Peyer's patch (tissue), 4 donors: ENCODE data around the gene GAS1. TPM values are rescaled to one million over a fixed set of nuclear protein-coding genes. Genes with fewer than 3 reads are reported as not detected.
A peak's percentile ranks its signal among the peaks of the same experiment; 100 is the strongest.

Experiments
- DNase-seq, 3 donors: peaks; one replicate each; pipeline ENCODE4 v3.0.0-alpha.2; 2017 to 2019
- H3K27ac ChIP-seq, 4 donors: fragments of 200-600 bp; sonication (generic); one replicate each; pipeline ENCODE4 v1.5.1; 2016 to 2019
- H3K27me3 ChIP-seq, 2 donors: fragments of 200-600 bp; sonication (generic); one replicate each; pipeline ENCODE4 v1.5.1; 2019
- H3K36me3 ChIP-seq, 3 donors: fragments of 200-600 bp; sonication (generic); one replicate each; pipeline ENCODE4 v1.5.1; 2016 to 2019
- H3K4me1 ChIP-seq, 4 donors: fragments of 200-600 bp; sonication (generic); one replicate each; pipeline ENCODE4 v1.5.1; 2016 to 2019
- H3K4me3 ChIP-seq, 4 donors: fragments of 200-600 bp; sonication (generic); 1 replicate in 3 of 4; 2 replicates in 1 of 4; pipeline ENCODE4 v1.5.1; 2016 to 2019; ENCODE audit warnings: mild to moderate bottlenecking in 1 of 4
- H3K9me3 ChIP-seq, 4 donors: fragments of 200-600 bp; sonication (generic); one replicate each; pipeline ENCODE4 v1.5.1; 2016 to 2019; ENCODE audit warnings: mild to moderate bottlenecking in 1 of 4
- POLR2A ChIP-seq, 2 donors: fragments of 450-650 bp; IDR thresholded peaks; one replicate each; pipeline ENCODE4 v1.5.1; 2017; ENCODE audit warnings: antibody characterized with exemption in 2 of 2, mild to moderate bottlenecking in 2 of 2, moderate library complexity in 2 of 2
- total RNA-seq, 4 donors: library from RNA; depleted of rRNA; stranded (reverse); fragments of >200 nt; gene quantifications; one replicate each; pipeline ENCODE4 v1.1.0, GENCODE V29; 2016
- TF ChIP-seq, protein P1 (sequence below), 6 experiments: fragments of 450-650 bp in 4 of 6; fragments of 200-600 bp in 2 of 6; sonication (generic) in 1 of 6; IDR thresholded peaks; one replicate each; pipeline ENCODE4 v1.5.1; 2017 to 2019; ENCODE audit warnings: antibody characterized with exemption in 6 of 6, mild to moderate bottlenecking in 3 of 6, moderate library complexity in 1 of 6

Gene GAS1, protein sequence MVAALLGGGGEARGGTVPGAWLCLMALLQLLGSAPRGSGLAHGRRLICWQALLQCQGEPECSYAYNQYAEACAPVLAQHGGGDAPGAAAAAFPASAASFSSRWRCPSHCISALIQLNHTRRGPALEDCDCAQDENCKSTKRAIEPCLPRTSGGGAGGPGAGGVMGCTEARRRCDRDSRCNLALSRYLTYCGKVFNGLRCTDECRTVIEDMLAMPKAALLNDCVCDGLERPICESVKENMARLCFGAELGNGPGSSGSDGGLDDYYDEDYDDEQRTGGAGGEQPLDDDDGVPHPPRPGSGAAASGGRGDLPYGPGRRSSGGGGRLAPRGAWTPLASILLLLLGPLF
- 10 to 100 TPM in 2 of 4 donors, 1 to 10 TPM in 2; 2.3 to 22.1 (median 9.8) TPM for total RNA-seq

DNA sequence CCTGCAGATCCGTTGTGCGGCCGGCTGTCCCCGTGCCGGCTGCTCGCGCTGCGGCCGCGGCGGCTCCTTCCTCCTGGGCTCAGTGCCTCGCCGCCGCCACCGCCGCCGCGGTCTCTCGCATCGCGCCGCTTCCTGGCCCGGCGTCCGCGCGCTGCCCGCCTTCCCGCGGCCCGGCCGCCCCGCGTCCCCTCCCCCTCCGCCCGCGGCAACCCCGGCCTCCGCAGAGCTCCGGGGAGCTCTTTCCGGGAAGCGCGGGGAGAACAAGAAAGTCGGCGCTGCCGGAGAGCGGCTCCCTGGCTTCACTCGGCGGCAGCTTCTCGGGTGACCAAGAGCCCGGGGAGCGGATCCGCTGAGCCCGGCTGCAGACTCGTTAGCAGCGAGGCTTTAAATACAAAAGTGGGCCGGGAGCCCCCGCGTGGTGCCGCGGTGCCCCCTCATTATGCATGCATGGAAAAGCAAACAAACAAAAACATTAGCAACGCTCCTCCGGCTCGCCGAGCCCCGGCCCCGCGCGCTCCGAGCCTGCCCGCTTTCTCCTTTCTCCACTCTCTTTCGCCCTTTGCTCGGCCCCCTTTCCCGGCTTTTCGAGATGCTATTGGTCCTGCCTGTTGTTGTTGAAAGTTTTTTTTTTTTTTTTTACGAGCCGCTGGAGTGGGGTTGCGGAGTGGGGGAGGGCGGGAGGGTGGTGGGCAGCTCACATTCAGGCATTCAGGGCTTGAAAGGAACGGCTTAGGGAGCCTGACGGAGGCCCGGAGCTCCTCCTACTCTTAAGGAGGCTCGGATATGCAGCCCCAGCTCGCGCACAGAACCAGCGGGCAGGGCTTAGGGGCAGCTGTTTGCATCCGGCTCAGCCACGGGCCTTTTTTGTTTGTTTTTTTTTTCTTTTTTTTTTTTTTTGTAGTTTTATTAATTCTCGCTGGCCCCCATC, at the start of gene GAS1:
TSS of gene GAS1 (minus strand) at position 361 of the 928 bp plus-strand sequence. CDS start 727 bp downstream, outside the sequence.
- TF ChIP-seq, protein P1, sequence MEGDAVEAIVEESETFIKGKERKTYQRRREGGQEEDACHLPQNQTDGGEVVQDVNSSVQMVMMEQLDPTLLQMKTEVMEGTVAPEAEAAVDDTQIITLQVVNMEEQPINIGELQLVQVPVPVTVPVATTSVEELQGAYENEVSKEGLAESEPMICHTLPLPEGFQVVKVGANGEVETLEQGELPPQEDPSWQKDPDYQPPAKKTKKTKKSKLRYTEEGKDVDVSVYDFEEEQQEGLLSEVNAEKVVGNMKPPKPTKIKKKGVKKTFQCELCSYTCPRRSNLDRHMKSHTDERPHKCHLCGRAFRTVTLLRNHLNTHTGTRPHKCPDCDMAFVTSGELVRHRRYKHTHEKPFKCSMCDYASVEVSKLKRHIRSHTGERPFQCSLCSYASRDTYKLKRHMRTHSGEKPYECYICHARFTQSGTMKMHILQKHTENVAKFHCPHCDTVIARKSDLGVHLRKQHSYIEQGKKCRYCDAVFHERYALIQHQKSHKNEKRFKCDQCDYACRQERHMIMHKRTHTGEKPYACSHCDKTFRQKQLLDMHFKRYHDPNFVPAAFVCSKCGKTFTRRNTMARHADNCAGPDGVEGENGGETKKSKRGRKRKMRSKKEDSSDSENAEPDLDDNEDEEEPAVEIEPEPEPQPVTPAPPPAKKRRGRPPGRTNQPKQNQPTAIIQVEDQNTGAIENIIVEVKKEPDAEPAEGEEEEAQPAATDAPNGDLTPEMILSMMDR (IDR thresholded peaks at IDR 0.05), result no peak
- no peak for TF ChIP-seq POLR2A (IDR thresholded peaks at IDR 0.05)
- H3K4me1 ChIP-seq, result peaks cover 0 to 10% (median 4%) of the 10 kb centered on the region in 4 donors
- peak; percentile 59 to 88 (median 75) for DNase-seq

DNA sequence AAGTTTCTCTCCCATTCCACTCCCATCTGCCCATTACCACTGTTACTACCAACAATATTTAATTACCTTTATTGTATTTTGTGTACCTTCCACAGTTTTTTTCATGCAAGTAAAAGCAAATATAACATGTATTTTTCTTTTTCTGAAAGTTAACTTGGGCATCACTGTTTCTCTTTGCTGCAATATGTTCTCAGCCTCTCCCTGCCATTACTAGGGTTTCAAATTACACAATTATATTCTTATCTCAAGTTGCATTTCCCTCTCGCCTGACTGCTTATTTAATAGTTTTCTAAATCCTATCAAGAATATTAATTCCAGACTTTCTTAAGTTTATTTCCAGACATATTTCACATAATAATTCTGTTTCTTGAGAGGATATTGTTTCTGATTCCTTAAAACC, 46.9 kb upstream of the GAS1 start:
- no peak overlapping the region for H3K27ac ChIP-seq
- H3K36me3 ChIP-seq, result no peaks in the 10 kb centered on the region
- no peaks in the 10 kb centered on the region for H3K9me3 ChIP-seq
- H3K27me3 ChIP-seq, result no peaks in the 10 kb centered on the region
- TF ChIP-seq, protein P1 (IDR thresholded peaks at IDR 0.05), result no peak
- no peak for DNase-seq
- H3K4me1 ChIP-seq, result no peaks in the 10 kb centered on the region
- no peak overlapping the region for H3K4me3 ChIP-seq

More for the DNA sequence above, at the start of gene GAS1:
- Histone ChIP-seq H3K36me3 (no peaks in the 10 kb centered on the region), H3K9me3 (no peaks in the 10 kb centered on the region), H3K27me3 (peaks cover 0 to 5% of the 10 kb centered on the region in 2 donors), H3K4me3 (peak within 1 kb of the TSS; percentile 57 to 91 (median 72)), H3K27ac (peak within 1 kb of the TSS; percentile 52 to 86 (median 68))

DNA sequence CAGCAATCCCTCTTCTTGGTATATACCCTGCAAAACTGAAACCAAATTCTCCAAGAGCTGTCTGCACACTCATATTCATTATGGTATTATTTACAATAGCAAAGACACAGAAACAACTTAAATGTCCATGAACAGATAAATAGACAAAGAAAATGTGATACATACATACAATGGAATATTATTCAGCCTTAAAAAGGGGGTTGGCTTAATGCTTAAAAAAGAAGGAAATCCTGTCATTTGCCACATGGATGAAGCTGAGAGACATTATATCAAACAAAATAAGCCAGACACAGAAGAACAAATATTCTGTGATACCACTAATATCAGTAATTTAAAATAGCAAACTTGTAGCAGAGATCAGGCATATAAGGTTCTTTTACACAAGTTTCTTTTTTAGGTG, 46.5 kb upstream of the GAS1 start:
- DNase-seq, result no peak
- no peaks in the 10 kb centered on the region for H3K27me3 ChIP-seq
- H3K27ac ChIP-seq, result no peak overlapping the region
- H3K36me3 ChIP-seq, result no peaks in the 10 kb centered on the region
- H3K9me3 ChIP-seq, result no peaks in the 10 kb centered on the region
- H3K4me3 ChIP-seq, result no peak overlapping the region
- no peak for TF ChIP-seq POLR2A (IDR thresholded peaks at IDR 0.05)
- TF ChIP-seq, protein P1 (IDR thresholded peaks at IDR 0.05), result no peak
- H3K4me1 ChIP-seq, result no peaks in the 10 kb centered on the region

DNA sequence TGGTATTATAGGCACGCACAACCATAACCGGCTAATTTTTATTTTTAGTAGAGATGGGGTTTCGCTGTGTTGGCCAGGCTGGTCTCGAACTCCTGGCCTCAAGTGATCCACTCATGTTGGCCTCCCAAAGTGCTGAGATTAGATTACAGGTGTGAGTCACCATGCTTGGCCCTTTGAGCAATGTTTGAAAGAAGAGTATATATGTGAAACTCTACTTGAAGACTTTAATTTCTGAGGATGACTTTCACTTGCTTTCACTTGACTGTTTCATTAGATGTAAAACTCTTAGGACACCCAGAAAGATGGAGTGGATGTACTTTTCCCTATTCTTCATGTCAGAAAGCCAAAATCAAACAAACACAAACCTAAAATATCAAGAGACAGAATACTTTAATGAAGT, 43.8 kb upstream of the GAS1 start:
- H3K9me3 ChIP-seq, result no peaks in the 10 kb centered on the region
- no peaks in the 10 kb centered on the region for H3K36me3 ChIP-seq
- DNase-seq, result no peak
- no peaks in the 10 kb centered on the region for H3K4me1 ChIP-seq
- H3K4me3 ChIP-seq, result no peak overlapping the region
- H3K27ac ChIP-seq, result no peak overlapping the region
- H3K27me3 ChIP-seq, result no peaks in the 10 kb centered on the region
- no peak for TF ChIP-seq POLR2A (IDR thresholded peaks at IDR 0.05)
- TF ChIP-seq, protein P1 (IDR thresholded peaks at IDR 0.05), result no peak

DNA sequence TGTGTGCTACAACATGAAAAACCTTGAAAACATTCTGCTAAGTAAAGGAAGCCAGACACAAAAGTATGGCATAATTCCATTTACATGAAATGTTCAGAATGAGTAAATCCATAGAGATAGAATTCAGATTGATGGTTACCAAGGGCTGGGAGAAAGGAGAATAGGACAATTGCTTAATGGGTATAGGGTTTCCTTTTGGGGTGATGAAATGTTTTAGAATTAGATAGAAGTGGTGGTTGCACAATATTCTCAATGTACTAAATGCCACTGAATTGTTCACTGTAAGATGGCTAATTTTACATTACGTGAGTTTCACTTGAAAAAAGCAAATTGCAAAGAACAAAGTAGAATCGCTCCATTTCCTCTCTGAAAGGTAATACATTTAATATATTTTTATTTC, 43.0 kb upstream of the GAS1 start:
- no peak for TF ChIP-seq POLR2A (IDR thresholded peaks at IDR 0.05)
- TF ChIP-seq, protein P1 (IDR thresholded peaks at IDR 0.05), result no peak
- no peaks in the 10 kb centered on the region for H3K27me3 ChIP-seq
- H3K4me1 ChIP-seq, result no peaks in the 10 kb centered on the region

More for the DNA sequence above, 43.0 kb upstream of the GAS1 start:
- Histone ChIP-seq H3K36me3 (no peaks in the 10 kb centered on the region), H3K27ac (no peak overlapping the region), H3K9me3 (no peaks in the 10 kb centered on the region), H3K4me3 (no peak overlapping the region)
- no peak for DNase-seq
